ENCODE measurements around the gene PTGDS. TPM values are rescaled to one million over a fixed set of nuclear protein-coding genes. Genes with fewer than 3 reads are reported as not detected.

Gene PTGDS
- total and polyA plus RNA-seq, 9 of the 15 experiments (the other 6 are each of a cell fraction or from before 2014, with no cell fraction given): 0.46 to 7.1 (median 2.0) TPM

GRCh38 chr9:136991993-136992818, 14.9 kb downstream of the PTGDS start, which contains the start of gene PAXX (continued):
- TF ChIP-seq ZBTB1 (CRISPR knock-in tag; IDR thresholded peaks at IDR 0.05; ENCODE audit: borderline replicate concordance, low read depth) (peak; percentile 63; the same call in 1 of the 2 replicates), UBTF (IDR thresholded peaks at IDR 0.05; ENCODE audit: borderline replicate concordance in 1 of 2, low read depth in 2 of 2, low read length in 2 of 2) (0 out of 4 replicates have a peak, but pooled peaks of 1 of the 2 experiments have one; percentile 23), ZC3H4 (CRISPR knock-in tag; IDR thresholded peaks at IDR 0.05; ENCODE audit: borderline replicate concordance) (no peak), ZNF696 (CRISPR knock-in tag; conservative IDR thresholded peaks at IDR 0.05) (no peak), PRMT5 (CRISPR knock-in tag; IDR thresholded peaks at IDR 0.05) (no peak), MEIS2 (IDR thresholded peaks at IDR 0.05; ENCODE audit: partially characterized antibody) (peak; percentile 1), ELF2 (CRISPR knock-in tag; IDR thresholded peaks at IDR 0.05) (no peak), TRIM28 (IDR thresholded peaks at IDR 0.05) (no peak), ZNF165 (CRISPR knock-in tag; IDR thresholded peaks at IDR 0.05; ENCODE audit: borderline replicate concordance) (no peak), HNRNPK (IDR thresholded peaks at IDR 0.05; ENCODE audit: low read depth, low read length, poor library complexity, severe bottlenecking) (peak; percentile 94), ZBTB7A (IDR thresholded peaks at IDR 0.05; ENCODE audit: borderline replicate concordance, control insufficient read depth, low read depth, low read length) (peak; percentile 77), MTA1 (IDR thresholded peaks at IDR 0.05; ENCODE audit: borderline replicate concordance) (peak; percentile 47; the same call in 1 of the 2 replicates), FIP1L1 (IDR thresholded peaks at IDR 0.05; ENCODE audit: low read depth, low read length, poor library complexity, severe bottlenecking) (peak; percentile 10), SUPT5H (IDR thresholded peaks at IDR 0.05) (peak; percentile 57; the same call in 1 of the 2 replicates), CXXC5 (CRISPR knock-in tag; IDR thresholded peaks at IDR 0.05) (peak; percentile 75), HOXB6 (CRISPR knock-in tag; IDR thresholded peaks at IDR 0.05; ENCODE audit: borderline replicate concordance) (no peak), E2F5 (CRISPR knock-in tag; IDR thresholded peaks at IDR 0.05) (peak; percentile 62; the same call in 1 of the 2 replicates), ZNF561 (CRISPR knock-in tag; conservative IDR thresholded peaks at IDR 0.05) (0 out of 2 replicates have a peak, but pooled peaks have one; percentile 40), SREBF2 (CRISPR knock-in tag; IDR thresholded peaks at IDR 0.05) (no peak)
- TF ChIP-seq, protein P1, sequence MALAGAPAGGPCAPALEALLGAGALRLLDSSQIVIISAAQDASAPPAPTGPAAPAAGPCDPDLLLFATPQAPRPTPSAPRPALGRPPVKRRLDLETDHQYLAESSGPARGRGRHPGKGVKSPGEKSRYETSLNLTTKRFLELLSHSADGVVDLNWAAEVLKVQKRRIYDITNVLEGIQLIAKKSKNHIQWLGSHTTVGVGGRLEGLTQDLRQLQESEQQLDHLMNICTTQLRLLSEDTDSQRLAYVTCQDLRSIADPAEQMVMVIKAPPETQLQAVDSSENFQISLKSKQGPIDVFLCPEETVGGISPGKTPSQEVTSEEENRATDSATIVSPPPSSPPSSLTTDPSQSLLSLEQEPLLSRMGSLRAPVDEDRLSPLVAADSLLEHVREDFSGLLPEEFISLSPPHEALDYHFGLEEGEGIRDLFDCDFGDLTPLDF (CRISPR knock-in tag; IDR thresholded peaks at IDR 0.05): peak; percentile 86; the same call in 1 of the 2 replicates
- TF ChIP-seq, protein P2, sequence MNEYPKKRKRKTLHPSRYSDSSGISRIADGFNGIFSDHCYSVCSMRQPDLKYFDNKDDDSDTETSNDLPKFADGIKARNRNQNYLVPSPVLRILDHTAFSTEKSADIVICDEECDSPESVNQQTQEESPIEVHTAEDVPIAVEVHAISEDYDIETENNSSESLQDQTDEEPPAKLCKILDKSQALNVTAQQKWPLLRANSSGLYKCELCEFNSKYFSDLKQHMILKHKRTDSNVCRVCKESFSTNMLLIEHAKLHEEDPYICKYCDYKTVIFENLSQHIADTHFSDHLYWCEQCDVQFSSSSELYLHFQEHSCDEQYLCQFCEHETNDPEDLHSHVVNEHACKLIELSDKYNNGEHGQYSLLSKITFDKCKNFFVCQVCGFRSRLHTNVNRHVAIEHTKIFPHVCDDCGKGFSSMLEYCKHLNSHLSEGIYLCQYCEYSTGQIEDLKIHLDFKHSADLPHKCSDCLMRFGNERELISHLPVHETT (CRISPR knock-in tag; conservative IDR thresholded peaks at IDR 0.05 in 1 of 2, IDR thresholded peaks at IDR 0.05 in 1 of 2): peak in 1 of 2 experiments; percentile 63; a peak in 1 of 4 replicates
